H1 (cell line): ENCODE results near the gene S100A6.

Experiments
- BRCA1 ChIP-seq: IDR thresholded peaks from 2 replicates; pipeline ENCODE4 v1.6.1; 2012; ENCODE audit warnings: low read depth, low read length, improper control_type of control experiment
- CTCF ChIP-seq, 3 experiments: IDR thresholded peaks; 1 replicate in 2 of 3; 2 replicates in 1 of 3; pipeline versions ENCODE4 v1.5.1 to v1.6.1; 2011; ENCODE audit warnings: low read length in 3 of 3, mild to moderate bottlenecking in 3 of 3, inconsistent platforms in 2 of 3, low read depth in 1 of 3, moderate library complexity in 1 of 3; ENCODE audit not compliant: insufficient read depth in 1 of 3; ENCODE audit errors: control extremely low read depth in 1 of 3
- MAX ChIP-seq: IDR thresholded peaks from 2 replicates; pipeline ENCODE4 v1.6.1; 2012; ENCODE audit warnings: inconsistent platforms
- POLR2A ChIP-seq, 2 experiments: IDR thresholded peaks; 1 replicate in 1 of 2; 2 replicates in 1 of 2; pipeline ENCODE4 v1.6.1; 2011; ENCODE audit warnings: low read depth in 2 of 2, low read length in 2 of 2, mild to moderate bottlenecking in 2 of 2; ENCODE audit errors: control extremely low read depth in 1 of 2
- RFX5 ChIP-seq: IDR thresholded peaks from 2 replicates; pipeline ENCODE4 v1.6.1; 2011; ENCODE audit warnings: low read depth, low read length, improper control_type of control experiment, borderline replicate concordance
- SIX5 ChIP-seq: IDR thresholded peaks from 2 replicates; pipeline ENCODE4 v1.6.1; 2011; ENCODE audit warnings: mild to moderate bottlenecking, low read depth, low read length
- TAF1 ChIP-seq: IDR thresholded peaks from 2 replicates; pipeline ENCODE4 v1.6.1; 2011; ENCODE audit warnings: mild to moderate bottlenecking, low read depth, low read length
- TF ChIP-seq, protein P1 (sequence below): IDR thresholded peaks from 2 replicates; pipeline ENCODE4 v1.6.1; 2012; ENCODE audit warnings: low read length, inconsistent platforms

- TF ChIP-seq BRCA1: no peak
- no peak for TF ChIP-seq CTCF (IDR thresholded peaks at IDR 0.05; ENCODE audit: control extremely low read depth in 1 of 3, insufficient read depth in 1 of 3, low read depth in 1 of 3, low read length in 3 of 3)
- no peak for TF ChIP-seq MAX
- TF ChIP-seq TAF1: no peak
- no peak for TF ChIP-seq SIX5
- TF ChIP-seq RFX5: no peak
- TF ChIP-seq POLR2A (IDR thresholded peaks at IDR 0.05; ENCODE audit: control extremely low read depth in 1 of 2, low read depth in 2 of 2, low read length in 2 of 2): no peak
- TF ChIP-seq, protein P1, sequence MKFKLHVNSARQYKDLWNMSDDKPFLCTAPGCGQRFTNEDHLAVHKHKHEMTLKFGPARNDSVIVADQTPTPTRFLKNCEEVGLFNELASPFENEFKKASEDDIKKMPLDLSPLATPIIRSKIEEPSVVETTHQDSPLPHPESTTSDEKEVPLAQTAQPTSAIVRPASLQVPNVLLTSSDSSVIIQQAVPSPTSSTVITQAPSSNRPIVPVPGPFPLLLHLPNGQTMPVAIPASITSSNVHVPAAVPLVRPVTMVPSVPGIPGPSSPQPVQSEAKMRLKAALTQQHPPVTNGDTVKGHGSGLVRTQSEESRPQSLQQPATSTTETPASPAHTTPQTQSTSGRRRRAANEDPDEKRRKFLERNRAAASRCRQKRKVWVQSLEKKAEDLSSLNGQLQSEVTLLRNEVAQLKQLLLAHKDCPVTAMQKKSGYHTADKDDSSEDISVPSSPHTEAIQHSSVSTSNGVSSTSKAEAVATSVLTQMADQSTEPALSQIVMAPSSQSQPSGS: no peak
Observed at GRCh38 chr1:153550398-153550758, 14.6 kb upstream of the S100A6 start.
